ENCODE results near the gene HOXA7. TPM values are rescaled to one million over a fixed set of nuclear protein-coding genes. Genes with fewer than 3 reads are reported as not detected.

The HOXA7 gene
- total and polyA plus RNA-seq, 12 donors: 7.9 to 39.1 (median 22.7) TPM

- WGBS, 4 donors: 61 to 73% (median 71%) methylated on average over 5 of the region's 5 CpGs
- Histone ChIP-seq H3K9me3 (replicated peaks in 1 of 3) (no peaks in the 10 kb centered on the region), H3K36me3 (replicated peaks in 1 of 2) (peaks cover 0 to 12% of the 10 kb centered on the region in 2 donors), H3K4me3 (peak overlapping the region in 1 of 4 donors; percentile 63), H3K27me3 (no peaks in the 10 kb centered on the region), H3K27ac (peak overlapping the region; percentile 70 to 99 (median 92)), H3K4me1 (replicated peaks in 1 of 2) (peaks cover 11 to 29% of the 10 kb centered on the region in 2 donors)
- intact Hi-C loops (cut with DNase I): no loop called here
- peak in 4 of 7 donors; percentile 19 to 54 (median 24) for DNase-seq
- TF ChIP-seq, protein P1, sequence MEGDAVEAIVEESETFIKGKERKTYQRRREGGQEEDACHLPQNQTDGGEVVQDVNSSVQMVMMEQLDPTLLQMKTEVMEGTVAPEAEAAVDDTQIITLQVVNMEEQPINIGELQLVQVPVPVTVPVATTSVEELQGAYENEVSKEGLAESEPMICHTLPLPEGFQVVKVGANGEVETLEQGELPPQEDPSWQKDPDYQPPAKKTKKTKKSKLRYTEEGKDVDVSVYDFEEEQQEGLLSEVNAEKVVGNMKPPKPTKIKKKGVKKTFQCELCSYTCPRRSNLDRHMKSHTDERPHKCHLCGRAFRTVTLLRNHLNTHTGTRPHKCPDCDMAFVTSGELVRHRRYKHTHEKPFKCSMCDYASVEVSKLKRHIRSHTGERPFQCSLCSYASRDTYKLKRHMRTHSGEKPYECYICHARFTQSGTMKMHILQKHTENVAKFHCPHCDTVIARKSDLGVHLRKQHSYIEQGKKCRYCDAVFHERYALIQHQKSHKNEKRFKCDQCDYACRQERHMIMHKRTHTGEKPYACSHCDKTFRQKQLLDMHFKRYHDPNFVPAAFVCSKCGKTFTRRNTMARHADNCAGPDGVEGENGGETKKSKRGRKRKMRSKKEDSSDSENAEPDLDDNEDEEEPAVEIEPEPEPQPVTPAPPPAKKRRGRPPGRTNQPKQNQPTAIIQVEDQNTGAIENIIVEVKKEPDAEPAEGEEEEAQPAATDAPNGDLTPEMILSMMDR (IDR thresholded peaks at IDR 0.05): no peak
Observed at GRCh38 chr7:27146491-27147198, 9.8 kb downstream of the HOXA7 start.

DNA sequence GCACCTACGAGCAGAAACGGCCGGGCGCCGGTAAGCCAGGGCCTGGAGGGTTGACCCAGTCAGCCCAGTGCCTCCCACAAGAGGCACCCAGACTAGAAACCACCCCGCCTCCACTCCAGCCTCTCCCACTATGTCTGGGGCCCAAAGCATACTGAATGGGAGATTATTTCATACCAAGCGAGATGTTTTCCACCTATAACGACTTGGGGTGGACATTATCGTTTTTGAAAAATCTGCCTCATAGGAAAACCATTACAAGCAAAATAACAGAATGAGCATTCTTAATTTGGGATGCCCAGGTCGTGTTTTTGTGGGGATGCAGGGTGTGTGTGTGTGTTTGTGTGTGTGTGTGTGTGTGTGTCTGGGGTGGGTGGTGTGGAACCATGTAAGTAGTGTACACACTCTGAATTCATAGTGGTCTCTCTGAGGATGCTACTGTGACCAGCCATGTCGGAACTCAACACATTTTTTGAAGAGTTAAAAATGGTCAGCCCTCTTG, 10.5 kb downstream of the HOXA7 start:
- Histone ChIP-seq H3K27ac (peak overlapping the region in 4 of 5 donors; percentile 42 to 99 (median 96)), H3K27me3 (no peaks in the 10 kb centered on the region), H3K36me3 (replicated peaks in 1 of 2) (peaks cover 0 to 12% of the 10 kb centered on the region in 2 donors), H3K9me3 (replicated peaks in 1 of 3) (no peaks in the 10 kb centered on the region), H3K4me1 (replicated peaks in 1 of 2) (peaks cover 16 to 28% of the 10 kb centered on the region in 2 donors), H3K4me3 (peak overlapping the region in 1 of 4 donors; percentile 17)
- intact Hi-C loops (cut with DNase I): no loop called here
- 72 to 78% (median 73%) methylated on average over 9 to 11 of the region's 11 CpGs for WGBS, 4 donors
- peak in 2 of 7 donors; percentile 24 to 28 for DNase-seq
- TF ChIP-seq POLR2A (IDR thresholded peaks at IDR 0.05): no peak
- TF ChIP-seq, protein P1 (IDR thresholded peaks at IDR 0.05): no peak

GRCh38 chr7:27145165-27145913, 11.1 kb downstream of the HOXA7 start:
- intact Hi-C loops (cut with DNase I): no loop called here
- 66 to 76% (median 70%) methylated on average over 37 to 47 of the region's 47 CpGs for WGBS, 4 donors
- DNase-seq: peak in 3 of 7 donors; percentile 23 to 59 (median 27)
- Histone ChIP-seq H3K4me3 (peak overlapping the region in 1 of 4 donors; percentile 17), H3K27ac (peak overlapping the region in 4 of 5 donors; percentile 49 to 99 (median 78)), H3K27me3 (no peaks in the 10 kb centered on the region), H3K4me1 (replicated peaks in 1 of 2) (peaks cover 16 to 28% of the 10 kb centered on the region in 2 donors), H3K9me3 (replicated peaks in 1 of 3) (no peaks in the 10 kb centered on the region), H3K36me3 (replicated peaks in 1 of 2) (peaks cover 0 to 12% of the 10 kb centered on the region in 2 donors)
- TF ChIP-seq POLR2A (IDR thresholded peaks at IDR 0.05): no peak
- TF ChIP-seq, protein P1 (IDR thresholded peaks at IDR 0.05): no peak

DNA sequence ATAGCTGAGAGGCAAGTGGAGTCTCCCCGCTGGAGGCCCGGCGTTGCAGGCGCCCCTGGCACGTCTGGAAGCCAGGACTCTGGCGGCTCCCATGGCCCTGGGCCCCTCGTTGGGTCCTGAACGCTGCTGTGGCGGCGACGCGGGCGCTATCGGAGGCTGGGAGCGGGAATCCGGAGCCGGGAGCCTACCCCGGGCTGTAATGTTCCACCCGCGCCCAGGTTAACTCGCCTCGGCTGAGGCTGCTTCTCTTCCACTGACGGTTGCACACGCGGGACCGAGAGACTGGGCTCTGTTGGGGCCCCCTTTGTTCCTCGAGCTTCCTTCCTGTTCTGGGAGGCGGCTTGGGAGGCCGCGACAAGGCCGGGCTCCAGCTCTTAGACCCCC, 11.7 kb downstream of the HOXA7 start:
- DNase-seq: peak in 2 of 7 donors; percentile 33 to 56

More for the DNA sequence above, 11.7 kb downstream of the HOXA7 start:
- Histone ChIP-seq H3K27me3 (no peaks in the 10 kb centered on the region), H3K4me1 (replicated peaks in 1 of 2) (peaks cover 16 to 28% of the 10 kb centered on the region in 2 donors), H3K27ac (peak overlapping the region in 4 of 5 donors; percentile 49 to 99 (median 78)), H3K9me3 (replicated peaks in 1 of 3) (no peaks in the 10 kb centered on the region), H3K36me3 (replicated peaks in 1 of 2) (peaks cover 0 to 12% of the 10 kb centered on the region in 2 donors), H3K4me3 (no peak overlapping the region)
- TF ChIP-seq POLR2A (IDR thresholded peaks at IDR 0.05): no peak
- TF ChIP-seq, protein P1 (IDR thresholded peaks at IDR 0.05): no peak
- intact Hi-C loops (cut with DNase I): loop anchor here (5.0 kb wide), 1 partner anchor 287 kb away; no protein-coding TSS in a partner anchor
- 41 to 66% (median 58%) methylated on average over 17 to 31 of the region's 31 CpGs for WGBS, 4 donors
